Astrocyte of the spinal cord (primary cell): ENCODE data around the gene ARRB1.

ENCODE experiments used
- DNase-seq: peaks from one replicate; pipeline ENCODE4 v3.0.0; 2011; ENCODE audit warnings: low read depth, low spot score
- H3K4me3 ChIP-seq: 2 replicates; pipeline ENCODE4 v1.5.1; 2011; ENCODE audit warnings: low read depth, mild to moderate bottlenecking, low read length, moderate library complexity
- in situ Hi-C: cut with HindIII; loops from 2 replicates; pipeline ENCODE4 v1.10.0; 2017; ENCODE audit warnings: low sequenced_read_pairs
- TF ChIP-seq, protein P1 (sequence below): IDR thresholded peaks from 2 replicates; pipeline ENCODE4 v1.5.1; 2012; ENCODE audit warnings: low read depth, mild to moderate bottlenecking, low read length, inconsistent platforms

The ARRB1 gene

DNA sequence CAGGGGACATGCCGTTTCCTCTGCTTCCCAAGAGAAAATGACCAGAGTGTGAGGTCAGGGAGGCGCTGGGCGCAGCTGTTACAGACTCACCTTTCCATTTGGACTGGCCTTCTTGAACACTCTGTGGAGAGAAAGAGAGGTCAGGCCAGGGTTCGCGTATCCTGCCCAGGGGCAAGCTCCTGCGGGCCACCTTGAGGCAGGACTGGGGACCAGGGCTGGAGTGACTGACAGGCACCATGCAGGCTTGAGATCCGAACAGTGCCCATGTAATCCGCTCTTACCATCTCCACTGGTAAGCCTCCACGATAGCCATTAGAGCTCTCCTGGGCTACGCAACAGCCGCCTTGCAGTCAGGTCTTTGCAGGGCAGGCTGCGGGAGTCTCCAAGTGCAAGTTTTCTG is 61.5 kb downstream of the ARRB1 start:
- TF ChIP-seq, protein P1, sequence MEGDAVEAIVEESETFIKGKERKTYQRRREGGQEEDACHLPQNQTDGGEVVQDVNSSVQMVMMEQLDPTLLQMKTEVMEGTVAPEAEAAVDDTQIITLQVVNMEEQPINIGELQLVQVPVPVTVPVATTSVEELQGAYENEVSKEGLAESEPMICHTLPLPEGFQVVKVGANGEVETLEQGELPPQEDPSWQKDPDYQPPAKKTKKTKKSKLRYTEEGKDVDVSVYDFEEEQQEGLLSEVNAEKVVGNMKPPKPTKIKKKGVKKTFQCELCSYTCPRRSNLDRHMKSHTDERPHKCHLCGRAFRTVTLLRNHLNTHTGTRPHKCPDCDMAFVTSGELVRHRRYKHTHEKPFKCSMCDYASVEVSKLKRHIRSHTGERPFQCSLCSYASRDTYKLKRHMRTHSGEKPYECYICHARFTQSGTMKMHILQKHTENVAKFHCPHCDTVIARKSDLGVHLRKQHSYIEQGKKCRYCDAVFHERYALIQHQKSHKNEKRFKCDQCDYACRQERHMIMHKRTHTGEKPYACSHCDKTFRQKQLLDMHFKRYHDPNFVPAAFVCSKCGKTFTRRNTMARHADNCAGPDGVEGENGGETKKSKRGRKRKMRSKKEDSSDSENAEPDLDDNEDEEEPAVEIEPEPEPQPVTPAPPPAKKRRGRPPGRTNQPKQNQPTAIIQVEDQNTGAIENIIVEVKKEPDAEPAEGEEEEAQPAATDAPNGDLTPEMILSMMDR, result no peak
- DNase-seq, result no peak
- in situ Hi-C loops, result no loop called here
- no peak overlapping the region for H3K4me3 ChIP-seq

DNA sequence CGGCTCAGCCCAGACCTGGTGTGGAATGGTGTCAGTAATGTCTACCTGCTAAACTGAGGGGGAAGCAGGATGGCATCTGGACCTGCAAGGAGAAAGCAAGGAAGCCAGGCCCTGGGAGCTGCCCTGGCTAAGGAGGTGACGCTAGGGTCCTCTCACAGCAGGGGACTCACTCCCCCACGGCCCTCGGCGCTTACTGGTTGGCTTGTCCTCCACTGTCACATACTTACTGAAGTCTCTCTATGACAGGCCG is 62.0 kb downstream of the ARRB1 start:
- TF ChIP-seq, protein P1, result no peak
- in situ Hi-C loops, result no loop called here
- H3K4me3 ChIP-seq, result no peak overlapping the region
- DNase-seq, result no peak

DNA sequence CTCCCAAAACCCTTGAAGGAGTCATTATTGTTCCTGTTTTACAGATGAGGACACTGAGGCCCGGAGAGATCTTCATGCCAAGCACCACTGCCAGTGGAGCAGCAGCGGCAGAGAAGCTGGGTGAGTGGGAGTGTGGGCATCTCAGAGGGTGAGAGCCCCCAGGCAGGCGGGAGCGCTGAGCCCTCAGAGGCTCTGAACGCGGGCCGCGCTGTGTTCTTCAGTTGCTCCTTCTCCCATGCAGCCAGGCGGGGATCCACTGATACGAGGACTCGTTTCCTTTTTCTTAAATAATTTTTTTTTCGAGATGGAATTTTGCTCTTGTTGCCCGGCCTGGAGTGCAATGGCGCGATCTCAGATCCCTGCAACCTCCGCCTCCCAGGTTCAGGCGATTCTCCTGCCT is 63.9 kb downstream of the ARRB1 start:
- no peak overlapping the region for H3K4me3 ChIP-seq
- TF ChIP-seq, protein P1, result no peak
- in situ Hi-C loops, result no loop called here
- DNase-seq, result no peak

DNA sequence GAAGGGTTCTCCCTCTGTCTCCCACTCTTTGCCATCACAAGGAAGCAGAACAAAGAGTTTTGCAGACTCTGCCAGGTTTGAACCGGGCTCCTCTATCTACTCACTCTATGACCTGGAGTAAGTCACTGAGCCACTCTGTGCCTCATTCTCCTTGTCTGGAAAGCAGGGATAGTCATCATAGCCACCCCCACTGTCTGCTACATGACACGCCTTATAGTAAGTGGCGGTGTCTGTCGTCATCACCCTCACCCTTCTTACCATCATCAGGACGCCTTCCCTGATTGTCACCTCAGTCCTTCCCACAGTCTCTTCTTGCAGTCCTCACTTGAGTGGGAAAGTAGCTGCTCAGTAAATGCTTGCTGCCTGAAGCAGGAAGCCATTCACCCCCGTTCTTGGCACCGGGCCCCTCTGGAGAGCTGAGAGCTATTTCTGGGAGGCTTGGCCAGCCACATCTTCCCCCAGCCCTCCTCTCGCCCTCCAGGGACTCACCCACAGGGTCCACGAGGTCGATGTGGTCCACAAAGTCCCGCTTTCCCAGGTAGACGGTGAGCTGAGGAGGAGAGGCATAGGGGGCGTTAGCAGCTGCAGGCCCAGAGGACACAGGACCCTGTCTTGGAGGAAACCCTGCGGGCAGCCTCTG is 64.5 kb downstream of the ARRB1 start:
- in situ Hi-C loops, result no loop called here
- DNase-seq, result no peak
- TF ChIP-seq, protein P1, result no peak
- H3K4me3 ChIP-seq, result no peak overlapping the region

DNA sequence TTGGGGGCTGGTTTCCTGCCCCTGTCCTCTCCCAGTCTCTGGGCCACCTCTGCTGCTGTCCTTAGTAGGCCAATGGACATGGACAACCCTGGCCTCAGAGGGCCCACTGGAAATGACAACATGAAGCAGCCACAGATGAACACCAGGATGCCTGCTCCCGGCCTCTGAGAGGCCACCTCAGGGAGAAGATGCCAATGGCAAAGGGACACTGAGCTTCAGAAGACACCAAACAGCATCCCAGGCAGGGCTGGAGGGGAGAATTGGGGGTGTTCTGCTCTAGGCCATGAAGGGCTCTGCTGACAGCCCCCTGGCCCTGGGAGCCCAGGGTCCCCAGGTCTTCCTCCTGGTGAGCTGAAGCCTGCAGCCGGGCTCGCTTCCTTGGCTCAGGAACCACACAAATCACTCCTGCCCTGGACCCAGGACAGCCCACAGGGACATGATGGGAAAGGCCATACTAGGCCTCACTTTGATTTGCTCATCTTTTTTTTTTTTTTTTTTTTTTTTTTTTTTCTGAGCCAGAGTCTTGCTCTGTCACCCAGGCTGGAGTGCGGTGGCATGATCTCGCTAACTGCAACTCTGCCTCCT is 65.6 kb downstream of the ARRB1 start:
- in situ Hi-C loops, result no loop called here
- TF ChIP-seq, protein P1, result no peak
- H3K4me3 ChIP-seq, result no peak overlapping the region

DNA sequence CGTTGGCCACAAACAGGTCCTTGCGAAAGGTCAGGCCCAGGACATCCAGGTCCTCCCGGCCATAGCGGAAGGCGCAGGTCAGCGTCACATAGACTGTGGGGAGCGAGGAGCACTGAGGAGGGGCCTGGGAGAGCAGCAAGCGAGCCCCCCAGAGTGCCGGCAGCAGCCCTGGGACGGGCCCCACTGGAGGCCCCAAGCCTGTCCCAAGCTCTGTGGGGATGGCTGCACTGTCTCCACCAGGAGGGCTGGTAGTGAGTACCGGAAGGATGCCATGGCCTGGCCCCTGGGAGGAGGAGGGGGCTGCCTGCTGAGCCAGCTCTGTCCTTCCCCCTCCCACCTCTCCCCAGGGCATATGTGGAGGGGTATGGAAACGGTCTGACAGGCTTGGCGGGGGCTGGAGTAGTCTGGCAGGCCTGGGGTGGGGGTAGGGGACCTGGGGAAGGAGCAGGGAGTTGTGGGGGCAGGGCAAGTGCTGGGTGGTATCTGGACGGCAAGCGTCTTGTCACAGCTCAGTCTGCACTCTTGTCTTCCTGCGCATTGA is 68.0 kb downstream of the ARRB1 start:
- H3K4me3 ChIP-seq, result no peak overlapping the region
- TF ChIP-seq, protein P1, result no peak
- in situ Hi-C loops, result no loop called here
- DNase-seq, result no peak

More for the DNA sequence above, 65.6 kb downstream of the ARRB1 start:
- no peak for DNase-seq
